ENCODE data around the gene OR9Q2.
"Not testable (repeated sequence)": the region's sequence is repeated elsewhere in the genome, so short reads cannot be mapped to it uniquely, and the experiment has no call there.

Gene OR9Q2

GRCh38 chr11:58188770-58189169 lies at the start of gene OR9Q2:
OR9Q2 (plus strand) TSS chr11:58189070; CDS start chr11:58190491, 1,421 bp downstream.
- DNase-seq (ENCODE audit: low read depth, low spot score) = no peak

GRCh38 chr11:58142761-58143160 lies 46.1 kb upstream of the OR9Q2 start:
- DNase-seq (ENCODE audit: low read depth, low spot score) = no peak

GRCh38 chr11:58152781-58153180 lies 36.1 kb upstream of the OR9Q2 start:
- DNase-seq (ENCODE audit: low read depth, low spot score) = no peak

GRCh38 chr11:58164389-58164788 lies 24.5 kb upstream of the OR9Q2 start:
- DNase-seq (ENCODE audit: low read depth, low spot score) = no peak

- no peak for DNase-seq (ENCODE audit: low read depth, low spot score)
Measured at GRCh38 chr11:58164990-58165389, 23.9 kb upstream of the OR9Q2 start.

GRCh38 chr11:58165504-58166106 lies 23.3 kb upstream of the OR9Q2 start:
- no peak for DNase-seq (ENCODE audit: low read depth, low spot score)

GRCh38 chr11:58177409-58178054 lies 11.3 kb upstream of the OR9Q2 start:
- no peak for DNase-seq (ENCODE audit: low read depth, low spot score)

GRCh38 chr11:58178444-58178843 lies 10.4 kb upstream of the OR9Q2 start:
- no peak for DNase-seq (ENCODE audit: low read depth, low spot score)

- no peak for DNase-seq (ENCODE audit: low read depth, low spot score)
Measured at GRCh38 chr11:58179648-58180047, 9.2 kb upstream of the OR9Q2 start.

GRCh38 chr11:58186938-58187337 lies 1.9 kb upstream of the OR9Q2 start:
- DNase-seq (ENCODE audit: low read depth, low spot score) = no peak

- no peak for DNase-seq (ENCODE audit: low read depth, low spot score)
Measured at GRCh38 chr11:58192229-58192628, 3.4 kb downstream of the OR9Q2 start.

- DNase-seq (ENCODE audit: low read depth, low spot score) = no peak
Measured at GRCh38 chr11:58193391-58193790, 4.5 kb downstream of the OR9Q2 start.

GRCh38 chr11:58195939-58196338 lies 7.1 kb downstream of the OR9Q2 start:
- no peak for DNase-seq (ENCODE audit: low read depth, low spot score)

- DNase-seq (ENCODE audit: low read depth, low spot score) = no peak
Measured at GRCh38 chr11:58199271-58199670, 10.4 kb downstream of the OR9Q2 start.

- no peak for DNase-seq (ENCODE audit: low read depth, low spot score)
Measured at GRCh38 chr11:58204042-58204441, 15.2 kb downstream of the OR9Q2 start, which contains the start of gene OR1S2. OR1S2 (minus strand) TSS chr11:58204142; CDS start chr11:58204142, 0 bp downstream.

- not testable (repeated sequence) for DNase-seq (ENCODE audit: low read depth, low spot score)
Measured at GRCh38 chr11:58212420-58212819, 23.6 kb downstream of the OR9Q2 start, which contains the start of gene OR1S1. OR1S1 (plus strand) TSS chr11:58212720.

GRCh38 chr11:58216476-58216875 lies 27.6 kb downstream of the OR9Q2 start:
- no peak for DNase-seq (ENCODE audit: low read depth, low spot score)

GRCh38 chr11:58222721-58223120 lies 33.9 kb downstream of the OR9Q2 start:
- DNase-seq (ENCODE audit: low read depth, low spot score) = no peak

- no peak for DNase-seq (ENCODE audit: low read depth, low spot score)
Measured at GRCh38 chr11:58227956-58228615, 39.2 kb downstream of the OR9Q2 start.
